HG02678 (cell line): ENCODE results near the gene RGCC.

Source experiments
- ATAC-seq: cut with Tn5 transposase; IDR thresholded peaks from one replicate; pipeline ENCODE4 v1.9.1; 2021; ENCODE audit warnings: mild to moderate bottlenecking, moderate library complexity; ENCODE audit not compliant: unreplicated experiment

The RGCC gene

DNA sequence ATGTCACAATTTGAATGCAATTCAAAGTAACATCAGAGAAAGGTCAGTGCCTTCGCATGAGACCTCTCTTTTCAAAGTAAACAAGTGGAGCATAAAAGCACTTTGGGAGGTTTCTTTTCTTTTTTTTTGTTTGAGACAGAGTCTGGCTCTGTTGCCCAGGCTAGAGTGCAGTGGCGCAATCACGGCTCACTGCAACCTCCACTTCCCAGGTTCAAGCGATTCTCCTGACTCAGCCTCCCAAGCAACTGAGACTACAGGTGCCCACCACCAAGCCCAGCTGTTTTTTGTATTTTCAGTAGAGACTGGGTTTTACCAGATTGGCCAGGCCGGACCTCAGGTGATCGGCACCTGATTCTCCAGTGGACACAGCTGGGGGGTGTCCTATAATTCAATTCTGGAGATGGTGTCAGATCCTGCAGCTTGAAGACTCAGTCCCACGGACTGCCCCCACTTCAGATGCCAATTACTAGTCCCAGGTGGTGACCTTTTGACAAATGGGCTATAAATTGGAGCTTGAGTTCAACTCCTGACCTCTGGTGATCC, 57.6 kb downstream of the RGCC start:
- ATAC-seq: no peak

DNA sequence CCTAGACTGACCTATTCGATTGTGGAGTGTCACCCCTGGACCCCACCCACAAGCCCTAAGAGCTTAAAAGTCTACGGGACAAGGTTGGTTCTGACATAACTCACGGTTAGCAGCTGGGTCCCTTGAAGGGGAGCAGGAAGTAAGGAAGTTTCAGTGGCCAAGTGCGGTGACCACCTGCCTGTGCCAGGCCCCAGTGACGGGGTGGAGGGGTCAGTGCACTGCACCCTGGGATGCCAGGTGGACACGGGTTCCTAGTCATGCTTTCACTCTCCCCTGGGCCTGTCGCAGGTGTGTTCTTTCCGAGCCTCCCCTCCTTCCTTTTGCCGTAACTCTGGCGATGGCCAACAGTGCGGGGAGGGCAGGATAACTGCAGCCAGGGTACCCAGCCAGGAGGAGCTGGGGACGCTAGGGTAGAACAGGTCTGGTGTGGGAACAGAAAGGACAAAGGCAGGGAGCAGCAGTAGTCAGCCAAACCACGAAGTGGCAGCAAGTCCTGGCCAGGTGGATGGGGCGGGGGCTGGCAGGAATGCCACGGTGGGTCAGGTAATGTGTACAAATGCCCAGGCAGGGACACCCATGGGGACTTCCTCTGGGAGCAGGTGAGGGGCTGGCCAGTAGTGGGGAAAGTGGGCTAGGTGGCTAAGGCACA, 58.3 kb downstream of the RGCC start:
- ATAC-seq: no peak

- no peak for ATAC-seq
Measured at GRCh38 chr13:41516166-41516565, 58.8 kb downstream of the RGCC start.

- no peak for ATAC-seq
Measured at GRCh38 chr13:41516760-41517159, 59.4 kb downstream of the RGCC start.

GRCh38 chr13:41520016-41520659, 62.8 kb downstream of the RGCC start:
- no peak for ATAC-seq
